ENCODE results near the gene HSPG2.
A peak's percentile ranks its signal among the peaks of the same experiment; 100 is the strongest.
"Not testable (repeated sequence)": the region's sequence is repeated elsewhere in the genome, so short reads cannot be mapped to it uniquely, and the experiment has no call there.

Gene HSPG2

DNA sequence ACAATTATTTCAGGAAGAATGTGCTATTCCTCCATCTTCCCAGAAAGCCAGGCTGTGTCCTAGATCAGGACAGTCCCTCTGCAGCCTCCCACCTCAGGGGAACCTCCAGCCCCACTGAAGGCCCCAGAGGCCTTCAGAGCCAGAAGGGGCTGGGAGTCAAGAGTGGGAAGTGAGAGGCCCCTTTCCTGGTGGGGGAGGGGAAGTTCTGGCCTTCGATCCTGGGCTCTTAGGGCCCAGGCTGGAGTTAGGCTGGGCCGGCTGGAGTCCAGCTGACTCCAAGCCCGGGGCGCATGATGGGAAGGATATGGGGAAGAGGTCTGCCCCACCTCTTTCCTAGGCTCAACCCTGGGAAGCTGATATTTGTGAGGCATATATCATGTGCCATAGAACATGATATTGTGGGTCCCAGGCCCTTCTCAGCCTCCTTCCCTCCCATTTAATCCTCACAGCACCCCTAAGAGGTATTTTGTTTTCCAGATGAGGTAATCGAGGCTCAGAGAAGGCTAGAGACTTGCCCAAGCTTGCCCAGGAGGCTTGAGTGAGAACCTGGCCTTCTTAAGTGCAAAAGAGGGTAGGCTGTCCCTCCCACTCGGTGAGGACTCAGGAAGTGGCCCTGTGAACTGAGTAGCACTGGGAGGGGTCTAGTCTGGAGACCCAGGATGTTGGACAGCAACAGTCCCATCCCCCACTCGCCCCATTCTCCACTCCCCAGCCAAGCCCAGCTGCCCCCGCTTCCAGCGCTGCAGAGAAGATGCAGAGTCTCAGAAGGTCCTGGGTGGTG, 18.6 kb upstream of the HSPG2 start:
- DNase-seq: no peak

DNA sequence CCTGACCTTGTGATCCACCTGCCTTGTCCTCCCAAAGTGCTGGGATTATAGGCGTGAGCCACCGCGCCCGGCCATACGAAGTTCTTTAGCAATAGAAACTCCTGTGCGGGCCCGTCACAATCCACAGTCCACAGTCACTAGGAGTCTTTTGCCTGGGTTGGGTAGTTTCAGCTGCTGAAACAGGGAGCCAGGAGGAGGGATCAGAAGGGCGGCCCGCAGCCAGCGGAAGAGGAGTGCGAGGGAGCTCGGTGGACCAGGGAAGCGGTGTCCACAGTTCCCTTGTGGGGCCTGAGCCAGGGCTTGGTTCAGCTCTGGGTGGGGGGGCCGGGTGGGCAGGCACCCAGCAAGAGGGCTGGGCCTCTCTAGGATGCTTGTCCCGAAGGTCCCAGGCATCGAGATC, 17.9 kb upstream of the HSPG2 start:
- no peak for DNase-seq

DNA sequence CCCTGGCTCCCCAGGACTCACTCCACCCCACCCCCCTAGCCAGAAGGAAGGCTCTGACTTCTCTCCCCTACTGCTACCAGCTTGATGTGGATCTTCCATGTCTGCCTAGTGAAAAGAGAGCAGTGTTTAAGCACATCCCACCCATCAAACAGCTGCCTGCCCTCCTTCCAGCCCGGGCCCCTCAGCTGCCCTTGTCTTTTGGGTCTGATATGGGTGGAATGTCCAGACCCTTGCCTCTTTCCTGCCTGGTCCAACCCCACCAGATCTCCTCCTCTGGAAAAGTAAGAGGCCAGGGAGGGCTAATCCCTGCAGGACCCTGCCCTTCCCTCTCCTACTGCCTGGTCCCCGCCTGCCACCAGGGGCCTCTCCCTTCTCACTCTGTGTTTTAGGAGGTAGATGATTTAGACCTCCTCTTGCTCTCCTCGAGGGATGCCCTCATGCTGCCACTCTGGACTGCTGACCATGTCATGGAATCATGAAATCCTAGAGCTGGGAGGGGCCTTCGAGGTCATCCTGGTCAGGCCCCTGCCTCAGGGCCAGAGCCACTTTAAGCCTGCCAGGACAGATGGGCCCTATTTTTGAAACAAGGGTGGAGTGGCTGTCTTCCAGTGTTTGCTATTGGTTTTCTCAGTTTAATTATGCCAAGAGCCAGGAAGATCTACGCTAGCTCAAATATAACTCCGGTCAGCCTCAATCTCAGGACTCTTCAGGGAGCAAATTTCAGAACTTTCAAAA, 15.8 kb upstream of the HSPG2 start:
- no peak for DNase-seq

DNA sequence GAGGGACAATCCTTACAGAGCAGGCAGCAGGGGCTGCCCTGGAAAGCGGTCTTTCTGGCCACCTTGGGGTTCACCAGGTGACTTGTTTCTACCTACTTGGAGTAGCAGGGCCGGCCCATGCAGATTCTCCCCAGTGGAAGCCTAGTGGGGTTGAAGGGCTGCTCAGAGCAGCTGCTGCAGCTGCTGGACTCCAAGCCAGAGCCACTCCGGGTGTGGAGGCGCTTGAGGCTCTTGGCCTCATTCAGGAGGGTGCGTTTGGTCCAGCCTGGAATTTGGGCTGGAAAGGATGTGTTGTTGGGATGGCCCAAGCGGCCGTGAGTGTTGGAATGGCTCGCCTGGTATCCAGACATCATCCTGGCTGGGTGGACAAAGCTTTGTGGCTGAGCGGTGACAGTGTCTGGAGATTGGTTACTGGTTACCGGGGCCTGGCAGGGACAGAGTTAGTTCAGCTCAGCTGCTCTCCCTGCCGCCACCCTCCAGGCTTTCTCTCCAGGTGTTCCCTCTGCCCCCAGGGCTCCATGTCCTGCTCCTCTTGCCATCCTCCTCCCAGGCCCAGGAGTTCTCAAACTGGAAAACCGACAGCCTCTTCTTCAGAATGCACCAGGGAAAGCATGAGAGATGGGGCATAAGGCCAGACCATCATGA, 14.2 kb upstream of the HSPG2 start:
- no peak for DNase-seq

DNA sequence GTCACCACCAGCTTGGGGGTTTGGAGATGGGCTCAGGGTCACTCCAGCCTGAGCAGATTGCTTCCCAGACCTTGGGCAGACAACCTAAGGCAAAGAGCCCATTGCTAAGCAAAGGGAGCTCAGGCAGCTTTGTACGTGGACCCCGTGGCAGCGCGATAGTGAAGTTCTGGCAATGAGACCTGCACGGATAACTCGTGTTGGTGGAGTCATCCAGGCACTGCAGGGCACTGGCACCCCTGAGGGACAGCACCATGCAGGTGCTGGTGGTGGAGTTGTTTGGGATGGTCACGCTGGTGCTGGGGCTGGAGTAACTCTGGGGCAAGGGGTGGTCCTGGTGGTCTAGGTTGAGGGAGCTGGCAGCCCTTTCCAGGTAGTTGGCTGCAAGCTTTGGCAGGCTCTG, 13.6 kb upstream of the HSPG2 start:
- no peak for DNase-seq

DNA sequence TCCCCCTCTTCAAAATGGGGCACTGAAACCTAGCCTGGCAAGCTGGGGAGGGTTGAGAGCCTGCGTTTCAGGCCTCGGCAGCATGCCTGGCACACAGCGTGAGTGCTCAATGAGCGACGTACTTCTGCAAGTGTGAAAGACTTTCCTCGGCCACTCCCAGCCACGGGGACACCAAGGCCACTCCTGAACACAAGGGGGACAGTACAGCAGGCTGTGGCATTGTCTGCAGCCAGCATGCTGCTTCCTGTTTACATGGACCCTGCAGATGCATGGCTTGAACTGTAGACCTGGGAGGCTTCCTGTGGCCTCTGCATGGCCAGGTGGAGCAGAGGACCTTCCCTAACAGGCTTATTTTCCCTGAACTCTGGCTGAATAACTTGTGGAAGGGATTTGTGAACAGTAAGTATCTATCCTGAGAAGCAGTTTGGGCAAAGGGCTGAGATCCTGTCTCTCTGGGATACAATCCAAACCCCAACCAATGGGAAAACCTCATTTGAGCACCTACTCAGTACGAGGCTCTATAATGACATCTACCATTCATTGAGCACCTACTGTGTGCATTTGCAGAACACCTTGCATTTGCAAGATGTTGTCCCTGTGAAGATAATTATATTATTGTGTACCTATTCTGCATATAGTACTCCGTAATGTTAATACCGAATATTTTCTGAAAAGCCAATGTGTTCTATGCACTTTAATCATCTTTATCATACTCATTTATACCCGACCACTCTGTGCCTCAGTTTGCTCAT, 9.9 kb upstream of the HSPG2 start:
- DNase-seq: no peak

DNA sequence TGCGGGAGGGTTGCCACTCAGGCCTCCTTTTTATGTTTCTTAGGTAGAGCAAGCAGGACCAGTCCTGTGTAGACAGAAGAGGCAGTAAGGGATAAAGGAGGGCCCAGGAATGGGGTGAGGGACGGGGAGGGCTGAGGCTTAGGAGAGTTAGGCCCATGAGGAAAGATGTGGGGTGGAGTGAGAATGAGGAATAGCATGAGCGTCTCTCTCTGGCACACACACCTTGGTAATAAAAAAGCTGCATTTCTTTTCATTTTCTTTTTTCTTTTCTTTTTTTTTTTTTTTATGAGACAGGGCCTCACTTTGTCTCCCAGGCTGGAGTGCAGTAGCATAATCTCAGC, 7.6 kb upstream of the HSPG2 start:
- no peak for DNase-seq

DNA sequence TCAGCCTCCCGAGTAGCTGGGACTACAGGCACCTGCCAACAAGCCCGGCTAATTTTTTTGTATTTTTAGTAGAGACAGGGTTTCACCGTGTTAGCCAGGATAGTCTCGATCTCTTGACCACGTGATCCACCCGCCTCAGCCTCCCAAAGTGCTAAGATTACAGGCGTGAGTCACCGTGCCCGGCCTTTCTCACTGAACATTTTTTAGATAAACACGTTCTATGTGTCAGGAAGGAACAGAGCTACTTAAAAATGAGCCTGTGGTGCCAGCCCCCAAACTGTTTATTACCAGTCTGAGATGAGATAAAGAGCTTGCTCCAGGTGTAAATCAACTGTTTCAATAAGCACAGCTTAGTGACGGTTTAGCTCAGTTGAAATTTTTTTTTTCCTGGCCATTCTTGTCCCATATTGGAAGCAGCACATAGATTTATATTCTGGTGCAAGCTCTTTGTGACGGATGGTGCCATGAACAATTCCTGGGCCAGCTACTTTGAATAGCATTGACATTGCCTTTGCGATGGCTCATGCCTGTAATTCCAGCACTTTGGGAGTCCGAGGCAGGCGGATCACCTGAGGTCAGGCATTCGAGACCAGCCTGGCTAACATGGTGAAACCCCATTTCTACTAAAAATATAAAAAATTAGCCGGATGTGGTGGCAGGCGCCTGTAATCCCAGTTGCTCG, 6.0 kb upstream of the HSPG2 start:
- not testable (repeated sequence) for DNase-seq

DNA sequence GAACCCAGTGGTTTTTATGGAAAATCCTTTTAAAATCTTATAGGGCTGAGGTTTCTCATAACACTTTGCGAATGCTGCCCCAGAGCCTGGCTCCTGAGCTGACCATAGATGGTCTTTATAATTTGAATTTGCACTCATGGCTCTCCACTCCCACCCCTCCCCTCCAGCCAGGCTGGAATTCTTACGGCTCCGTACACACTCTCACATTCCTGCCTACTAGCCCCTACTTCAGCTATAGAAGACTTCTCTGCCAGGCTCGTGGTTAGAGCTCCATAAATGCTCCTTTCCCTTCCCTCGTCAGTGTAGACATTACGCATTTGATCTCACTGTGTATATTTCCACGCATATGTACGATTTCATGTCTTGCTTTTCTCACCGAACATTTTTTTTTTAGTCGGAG, 5.4 kb upstream of the HSPG2 start:
- no peak for DNase-seq

DNA sequence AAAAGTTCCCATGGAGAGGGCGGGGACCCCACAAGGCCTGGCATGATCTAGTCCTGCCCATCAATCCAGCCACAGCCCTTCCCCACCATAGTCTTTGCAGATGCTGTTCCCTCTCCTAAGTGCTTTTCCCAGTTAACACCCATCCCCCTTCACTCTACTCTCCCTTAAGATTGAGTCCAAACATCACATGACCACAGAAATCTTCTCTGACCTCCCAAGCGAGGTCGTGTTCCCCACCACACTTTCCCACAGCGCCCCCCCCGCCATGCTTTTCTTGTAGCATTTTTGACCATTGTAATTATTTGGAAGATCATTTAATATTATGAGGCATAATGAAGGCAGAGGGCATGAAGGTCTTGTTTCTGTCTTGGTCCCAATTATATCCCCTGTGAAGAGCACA, 4.3 kb upstream of the HSPG2 start:
- no peak for DNase-seq

DNA sequence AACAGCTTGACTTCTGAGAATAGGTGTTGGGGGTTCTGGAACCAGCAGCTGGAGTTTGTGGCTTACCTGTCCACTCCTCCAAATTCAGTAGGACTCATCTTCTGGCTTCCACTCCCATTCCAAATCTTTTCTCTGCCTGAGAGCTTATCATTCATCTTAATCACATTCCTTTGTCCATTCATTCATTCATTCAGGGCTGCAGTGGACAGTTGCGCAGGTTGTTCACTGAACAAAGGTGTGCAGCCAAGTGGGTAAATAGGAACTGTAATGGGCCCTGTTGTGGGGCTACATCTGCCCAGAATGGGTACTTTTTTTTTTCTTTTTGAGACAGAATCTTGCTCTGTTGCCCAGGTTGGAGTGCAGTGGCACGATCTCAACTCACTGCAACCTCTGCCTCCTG, 3.4 kb upstream of the HSPG2 start:
- DNase-seq: no peak

DNA sequence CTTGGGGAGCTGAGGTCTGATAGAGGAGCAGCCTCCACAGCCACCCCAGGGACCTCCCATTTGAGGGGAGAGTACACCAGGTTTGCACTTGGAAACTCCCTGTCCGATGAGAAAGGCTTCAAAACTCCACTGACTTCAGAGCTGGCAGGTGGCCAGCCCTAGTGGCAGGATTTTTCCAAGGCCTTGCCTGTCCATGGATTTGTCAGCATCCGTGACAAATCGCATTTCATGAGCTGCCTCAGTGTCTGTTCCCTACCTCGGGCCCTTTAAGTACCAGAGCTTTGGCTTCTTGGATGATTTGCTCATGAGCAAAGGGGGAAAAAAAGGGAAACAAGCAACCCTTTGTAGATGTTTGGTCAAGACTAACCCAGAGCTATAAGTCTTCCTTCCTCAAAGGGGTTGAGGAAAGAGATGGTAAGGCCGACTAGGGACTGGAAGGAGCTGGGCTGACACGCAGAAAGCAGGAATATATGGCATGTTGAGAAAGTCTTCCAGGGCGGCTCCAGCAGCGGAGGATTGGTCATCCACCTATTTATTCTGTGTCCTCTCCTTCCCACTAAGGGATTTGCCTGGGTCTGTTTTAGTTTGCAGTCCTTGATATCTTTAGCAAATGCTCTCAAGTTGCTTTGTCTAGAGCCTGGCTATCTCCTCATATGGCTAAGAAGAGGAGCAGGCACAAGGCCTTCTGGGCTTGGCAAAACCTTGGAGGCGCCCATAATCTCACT, 2.7 kb upstream of the HSPG2 start:
- no peak for DNase-seq

DNA sequence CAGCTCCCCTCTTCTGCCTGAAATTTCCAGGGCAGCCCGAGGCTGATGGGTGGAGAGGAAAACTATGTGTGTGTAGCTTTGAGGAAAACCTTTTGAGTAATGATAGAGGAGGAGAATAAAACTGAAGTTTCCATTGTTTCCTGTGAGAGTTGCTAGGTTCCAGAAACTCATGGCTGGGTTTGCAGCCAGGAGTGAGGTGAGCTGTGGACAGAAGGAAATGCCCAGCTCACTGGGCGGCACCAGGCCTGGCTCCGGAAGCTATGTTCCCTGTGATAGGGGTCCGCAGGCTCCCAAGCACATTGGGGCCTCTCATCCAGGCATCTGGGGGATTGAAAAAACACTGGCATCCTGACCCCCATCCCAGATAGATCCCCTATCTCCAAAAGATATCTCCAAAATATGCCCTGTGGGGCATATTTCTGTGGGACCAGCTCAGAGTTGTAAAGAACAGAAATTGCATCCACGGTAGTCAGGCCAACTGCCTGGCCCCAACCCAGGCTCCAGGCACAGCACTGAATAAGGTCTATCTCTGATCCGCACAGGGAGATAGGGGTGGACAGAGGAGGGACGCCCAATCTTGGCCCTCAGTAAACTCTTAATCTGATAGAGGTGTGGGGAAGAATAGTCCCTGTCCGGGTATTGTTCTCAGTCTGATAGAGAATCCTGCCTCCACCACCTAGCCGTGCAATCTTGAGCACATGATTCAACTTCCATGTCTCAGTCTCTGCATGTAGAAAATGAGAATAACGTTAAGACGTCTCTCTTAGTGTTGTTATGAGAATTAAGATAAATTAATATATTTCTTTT, 1.8 kb upstream of the HSPG2 start:
- no peak for DNase-seq

DNA sequence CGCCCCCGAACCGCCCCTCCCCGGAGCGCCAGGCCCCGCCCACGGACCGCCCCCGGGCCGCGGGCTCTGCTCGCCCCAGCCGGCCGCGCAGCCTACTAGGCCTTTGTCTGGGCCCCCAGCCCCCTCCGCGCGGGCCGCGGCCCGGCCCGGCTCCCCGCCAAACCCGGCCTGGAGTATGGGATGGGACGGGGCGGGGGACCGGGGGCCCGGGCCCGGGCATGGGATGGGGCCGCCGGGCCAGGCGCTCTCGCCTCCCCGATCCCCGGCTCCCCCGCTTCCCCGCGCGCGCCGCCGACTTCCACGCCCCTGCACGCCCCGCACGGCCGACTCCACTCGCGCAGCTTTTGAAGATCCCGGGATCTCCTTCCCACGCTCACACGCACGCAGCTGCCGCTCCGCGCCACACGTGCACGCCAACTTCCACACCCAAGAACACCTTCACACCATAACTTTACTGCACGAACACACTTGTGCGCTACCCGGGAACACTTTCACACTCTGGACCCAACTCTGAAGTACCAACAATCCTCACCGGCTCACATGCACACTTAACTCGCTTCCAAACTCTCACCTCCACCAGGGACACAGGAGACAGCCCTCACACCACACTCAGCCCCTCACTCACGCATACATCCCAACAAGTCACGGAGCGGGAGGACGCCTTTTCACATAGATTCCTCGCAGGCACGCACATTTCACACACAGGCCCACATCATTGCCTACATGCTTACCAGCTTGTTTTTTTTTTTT, 437 bp upstream of the HSPG2 start:
- peak; percentile 64 for DNase-seq

DNA sequence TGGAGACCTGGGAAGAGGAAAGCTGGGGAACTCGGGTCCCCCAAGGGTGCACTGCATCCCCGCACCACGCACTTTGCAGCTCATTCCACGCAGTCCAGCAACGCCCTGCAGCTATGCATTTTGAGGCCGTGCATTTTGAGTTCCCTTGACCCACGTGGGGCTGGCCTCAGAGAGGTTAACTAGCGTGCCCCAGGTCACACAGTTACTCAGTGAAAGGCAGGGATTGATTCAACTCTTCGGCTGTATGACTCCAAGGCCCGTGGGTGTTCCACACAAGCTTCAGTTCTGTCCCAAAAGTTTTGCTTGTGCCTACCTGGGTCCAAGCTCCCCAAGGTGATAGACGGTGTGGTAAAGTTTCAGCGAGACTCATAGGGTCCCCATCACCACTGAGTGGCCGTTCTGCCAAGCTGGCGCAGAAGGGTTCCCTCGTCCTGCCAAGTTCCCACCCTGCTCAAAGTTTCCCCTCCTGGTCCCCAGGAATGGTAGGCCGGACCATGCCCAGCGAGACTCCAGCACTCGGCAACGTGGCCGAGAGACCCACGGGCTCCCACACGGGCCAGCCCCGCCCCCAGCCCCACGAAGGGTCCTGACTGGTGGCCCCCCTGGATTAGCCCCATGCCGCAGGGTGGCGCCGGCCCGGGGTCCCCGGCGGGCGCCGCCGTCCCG, 611 bp downstream of the HSPG2 start:
- no peak for DNase-seq

DNA sequence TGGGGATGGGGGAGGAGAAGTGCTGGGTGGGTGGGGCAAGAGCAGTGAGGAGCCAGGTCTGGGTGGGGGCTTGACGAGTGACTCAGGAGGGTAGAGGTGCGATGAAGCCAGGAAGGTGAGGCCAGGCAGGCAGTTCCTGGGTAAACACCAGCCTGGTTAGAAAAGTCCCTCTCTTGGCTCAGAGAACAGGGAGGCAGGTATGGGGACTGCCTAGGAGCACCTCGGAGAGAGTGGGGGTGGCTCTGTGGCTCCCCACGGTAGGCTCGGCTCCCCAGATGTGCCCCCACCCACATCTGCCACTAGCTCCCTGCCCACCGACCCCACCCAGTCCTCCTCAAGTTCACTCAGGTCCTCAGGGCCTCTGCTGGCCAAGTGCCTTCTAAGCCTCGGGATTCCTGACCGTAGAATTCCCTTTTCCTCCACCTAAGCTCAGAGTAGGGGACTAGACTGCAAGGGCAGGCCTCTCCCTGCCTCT, 1.2 kb downstream of the HSPG2 start:
- no peak for DNase-seq

DNA sequence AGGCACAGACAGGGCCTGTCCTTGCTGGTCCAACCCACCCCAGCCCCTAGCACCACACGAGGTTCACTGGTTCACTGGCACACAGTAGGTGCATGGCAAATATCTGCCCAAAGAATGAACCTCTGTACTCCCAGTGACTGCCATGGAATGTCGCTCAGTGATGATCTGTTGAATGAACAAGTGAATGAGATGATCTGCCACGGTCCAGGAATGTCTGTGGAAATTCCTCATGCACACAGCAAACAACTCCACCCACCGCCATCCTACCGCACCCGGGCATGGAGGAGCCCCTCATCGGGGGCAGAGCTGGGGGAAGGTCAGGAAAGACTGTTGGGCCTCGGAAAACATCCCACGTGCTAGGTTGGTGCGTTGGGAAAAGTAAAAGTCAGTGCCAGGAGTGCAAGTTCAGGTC, 1.7 kb downstream of the HSPG2 start:
- no peak for DNase-seq

DNA sequence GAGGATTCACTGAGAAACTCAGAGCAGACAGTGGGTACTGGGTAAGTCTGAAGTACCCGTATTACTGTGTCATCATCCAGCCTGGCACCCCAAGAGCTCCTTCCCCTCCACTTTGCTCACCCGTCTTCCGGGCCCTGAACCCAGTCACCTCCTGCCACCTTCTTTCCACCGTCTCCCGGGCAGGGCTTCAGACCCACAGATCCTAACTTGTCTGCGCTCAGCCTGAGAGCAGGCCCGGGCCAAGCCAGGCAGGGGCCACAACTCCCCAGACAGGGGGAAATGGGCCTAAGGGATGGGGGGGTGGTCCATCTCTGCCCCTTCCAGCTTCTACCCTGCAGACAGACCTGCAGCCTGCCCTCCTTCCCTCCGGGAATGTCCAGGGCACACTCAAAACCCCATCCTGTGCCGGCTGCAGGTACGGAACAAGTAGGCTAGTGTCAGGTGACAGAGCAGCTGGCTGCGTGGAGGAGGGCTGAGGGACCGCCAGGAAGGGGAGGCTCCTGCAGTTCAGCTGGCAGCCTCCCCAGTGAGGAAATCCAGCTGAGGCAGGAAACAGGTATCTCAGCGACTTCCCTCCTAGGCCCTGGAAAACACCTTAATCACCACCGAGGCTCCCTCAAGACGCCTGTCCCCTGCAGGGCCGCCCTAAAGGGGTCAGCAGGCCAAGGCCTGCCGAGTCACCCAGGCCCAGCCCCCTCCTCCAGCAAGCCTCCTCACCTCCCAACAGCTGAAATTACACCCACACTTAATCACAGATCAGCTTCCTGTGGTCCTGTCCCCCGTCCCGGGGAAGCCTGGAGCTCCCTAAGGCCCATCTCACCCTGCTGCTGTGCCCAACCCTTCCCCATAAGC, 3.5 kb downstream of the HSPG2 start:
- DNase-seq: no peak

DNA sequence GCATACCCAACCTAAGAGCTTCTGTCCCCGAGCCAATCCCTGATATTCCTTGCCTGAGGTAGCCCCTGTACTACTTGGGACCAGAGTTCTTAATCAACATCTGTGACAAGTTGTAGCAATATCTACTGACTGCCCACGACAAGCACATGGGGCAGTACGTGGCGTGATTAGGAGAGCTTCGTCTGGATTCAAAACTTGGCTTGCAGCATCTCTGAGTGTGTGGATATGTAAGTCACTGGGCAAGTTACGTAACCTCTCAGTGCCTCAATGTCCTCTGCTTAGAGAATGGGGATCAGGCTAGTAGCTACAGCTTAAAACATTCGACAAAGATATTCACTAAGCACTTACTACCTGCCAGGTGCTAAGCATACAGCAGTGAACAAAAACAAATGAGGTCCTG, 5.0 kb downstream of the HSPG2 start:
- no peak for DNase-seq

Measured in CD4-positive, alpha-beta T cell treated with Interleukin-21 for 1 hour (primary cell).